K562 (cell line): ENCODE results near the gene AKAP12. TPM values are rescaled to one million over a fixed set of nuclear protein-coding genes. Genes with fewer than 3 reads are reported as not detected.
A peak's percentile ranks its signal among the peaks of the same experiment; 100 is the strongest.

Source experiments
- DEAF1 ChIP-seq: fragments of 450-650 bp; formaldehyde crosslinking; IDR thresholded peaks from 2 replicates; pipeline ENCODE4 v1.4.0; 2020; ENCODE audit warnings: mild to moderate bottlenecking, moderate library complexity
- ERF ChIP-seq: fragments of 450-650 bp; formaldehyde crosslinking; IDR thresholded peaks from 2 replicates; pipeline ENCODE4 v1.4.0; 2020; ENCODE audit warnings: mild to moderate bottlenecking, mixed read lengths
- FOXA3 ChIP-seq, 2 experiments: fragments of 450-650 bp in 1 of 2; sonication (generic) in 1 of 2; formaldehyde crosslinking; IDR thresholded peaks in 1 of 2; conservative IDR thresholded peaks in 1 of 2; 2 replicates each; pipeline versions ENCODE4 v1.4.0 to v1.8.0; 2020 to 2022; ENCODE audit warnings: mild to moderate bottlenecking in 2 of 2, missing genetic modification reagents in 1 of 2
- HIVEP1 ChIP-seq: fragments of 250-450 bp; sonication (Bioruptor Pico); IDR thresholded peaks from 2 replicates; pipeline ENCODE4 v1.4.0; 2020; ENCODE audit warnings: mild to moderate bottlenecking
- NKRF ChIP-seq: fragments of 450-650 bp; IDR thresholded peaks from 2 replicates; pipeline ENCODE4 v1.6.1; 2016; ENCODE audit warnings: borderline replicate concordance
- RERE ChIP-seq: sonication (generic); formaldehyde crosslinking; IDR thresholded peaks from 2 replicates; pipeline ENCODE4 v1.8.0; 2023; ENCODE audit warnings: missing genetic modification reagents, mild to moderate bottlenecking, borderline replicate concordance
- SOX6 ChIP-seq: fragments of 450-650 bp; IDR thresholded peaks from 2 replicates; pipeline ENCODE4 v1.6.1; 2014; ENCODE audit warnings: mild to moderate bottlenecking
- TEAD4 ChIP-seq, 2 experiments: sonication (generic) in 1 of 2; formaldehyde crosslinking in 1 of 2; IDR thresholded peaks; 2 replicates each; pipeline versions ENCODE4 v1.6.1 to v1.8.0; 2012 to 2022; ENCODE audit warnings: borderline replicate concordance in 1 of 2, inconsistent platforms in 1 of 2, low read length in 1 of 2, mild to moderate bottlenecking in 1 of 2, missing genetic modification reagents in 1 of 2
- ZFP36 ChIP-seq: fragments of 150-350 bp; IDR thresholded peaks from 2 replicates; pipeline ENCODE4 v1.6.1; 2018; ENCODE audit warnings: low read length, low read depth; ENCODE audit not compliant: partially characterized antibody
- ZNF24 ChIP-seq: fragments of 450-650 bp; IDR thresholded peaks from 2 replicates; pipeline ENCODE4 v1.6.1; 2016
- polyA plus RNA-seq, 8 experiments: library from polyadenylated mRNA; depleted of rRNA in 4 of 8; stranded (reverse) in 5 of 8; unstranded in 3 of 8; fragments of >200 nt; fragmentation: Nextera tagmentation in 2 of 8; fragmentation: Illumina TruSeq in 1 of 8; extraction: Ambion mirVana in 2 of 8; extraction: Trizol in 1 of 8; gene quantifications; 2 replicates each; pipeline versions ENCODE4 v1.2.1 to v1.2.3, GENCODE V29; 2011 to 2014; ENCODE audit warnings: inconsistent platforms in 1 of 8, missing spikeins in 1 of 8
- total RNA-seq, 7 experiments: library from RNA; depleted of rRNA in 6 of 7; stranded (reverse); fragments of >200 nt in 6 of 7; fragmentation: Illumina TruSeq in 2 of 7; extraction: Trizol in 2 of 7; gene quantifications; 2 replicates each; pipeline versions ENCODE4 v1.2.1 to v1.2.3, GENCODE V29; 2011 to 2021; ENCODE audit warnings: low replicate concordance in 1 of 7
- TF ChIP-seq, protein P1 (sequence below): sonication (generic); formaldehyde crosslinking; IDR thresholded peaks from 2 replicates; pipeline ENCODE4 v1.8.1; 2023; ENCODE audit warnings: mild to moderate bottlenecking, missing genetic modification reagents
- TF ChIP-seq, protein P2 (sequence below): sonication (generic); formaldehyde crosslinking; IDR thresholded peaks from 2 replicates; pipeline ENCODE4 v1.8.1; 2023; ENCODE audit warnings: mild to moderate bottlenecking, missing genetic modification reagents, moderate library complexity

The AKAP12 gene
- total and polyA plus RNA-seq, 9 of the 15 experiments (the other 6 are each of a cell fraction or from before 2014, with no cell fraction given), result 0.08 to 2.0 (median 0.62) TPM

DNA sequence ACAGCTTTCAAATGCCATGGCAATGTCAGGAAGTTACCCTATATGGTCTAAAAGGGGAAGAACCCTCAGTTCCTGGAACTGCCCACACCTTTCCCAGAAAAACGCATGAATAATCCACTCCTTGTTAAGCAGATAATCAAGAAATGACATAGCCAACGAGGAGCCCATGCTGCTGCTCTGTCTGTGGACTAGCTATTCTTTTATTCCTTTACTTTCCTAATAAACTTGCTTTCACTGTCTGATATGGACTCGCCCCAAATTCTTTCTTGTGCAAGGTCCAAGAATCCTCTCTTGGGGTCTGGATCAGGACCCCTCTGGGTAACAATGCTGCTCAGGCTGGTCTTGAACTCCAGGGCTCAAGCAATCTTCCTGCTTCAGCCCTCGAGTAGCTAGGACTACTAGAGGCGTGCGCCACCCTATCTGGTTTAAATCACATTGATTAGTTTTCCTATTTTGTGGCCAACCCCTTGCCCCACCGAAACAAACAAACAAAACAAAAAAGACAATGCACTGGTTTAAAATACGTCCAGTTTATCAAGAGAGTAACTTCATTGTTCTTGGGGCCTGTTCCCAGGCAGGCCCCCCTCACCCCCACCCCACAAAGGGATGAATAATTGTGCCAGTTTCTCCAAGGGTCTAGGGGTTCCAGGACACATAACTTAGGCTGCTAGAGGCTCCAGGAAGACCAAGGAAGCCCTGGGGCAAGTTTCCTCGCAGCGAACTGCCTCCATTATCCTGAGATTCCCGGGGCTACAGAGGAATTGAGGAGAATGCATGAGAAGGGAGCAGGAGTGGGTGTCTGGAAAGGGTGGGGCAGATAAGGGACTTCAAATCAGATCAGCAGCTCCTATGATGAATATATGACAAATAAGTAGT is 10.1 kb upstream of the AKAP12 start (continued):
- TF ChIP-seq, protein P1, sequence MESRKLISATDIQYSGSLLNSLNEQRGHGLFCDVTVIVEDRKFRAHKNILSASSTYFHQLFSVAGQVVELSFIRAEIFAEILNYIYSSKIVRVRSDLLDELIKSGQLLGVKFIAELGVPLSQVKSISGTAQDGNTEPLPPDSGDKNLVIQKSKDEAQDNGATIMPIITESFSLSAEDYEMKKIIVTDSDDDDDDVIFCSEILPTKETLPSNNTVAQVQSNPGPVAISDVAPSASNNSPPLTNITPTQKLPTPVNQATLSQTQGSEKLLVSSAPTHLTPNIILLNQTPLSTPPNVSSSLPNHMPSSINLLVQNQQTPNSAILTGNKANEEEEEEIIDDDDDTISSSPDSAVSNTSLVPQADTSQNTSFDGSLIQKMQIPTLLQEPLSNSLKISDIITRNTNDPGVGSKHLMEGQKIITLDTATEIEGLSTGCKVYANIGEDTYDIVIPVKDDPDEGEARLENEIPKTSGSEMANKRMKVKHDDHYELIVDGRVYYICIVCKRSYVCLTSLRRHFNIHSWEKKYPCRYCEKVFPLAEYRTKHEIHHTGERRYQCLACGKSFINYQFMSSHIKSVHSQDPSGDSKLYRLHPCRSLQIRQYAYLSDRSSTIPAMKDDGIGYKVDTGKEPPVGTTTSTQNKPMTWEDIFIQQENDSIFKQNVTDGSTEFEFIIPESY (CRISPR knock-in tag), result no peak
- peak; percentile 25; the same call in 1 of the 2 replicates for TF ChIP-seq TEAD4 (IDR thresholded peaks at IDR 0.05; ENCODE audit: low read length)
- TF ChIP-seq TEAD4 (CRISPR knock-in tag; IDR thresholded peaks at IDR 0.05; ENCODE audit: borderline replicate concordance), result no peak
- no peak for TF ChIP-seq FOXA3 (CRISPR knock-in tag; conservative IDR thresholded peaks at IDR 0.05 in 1 of 2, IDR thresholded peaks at IDR 0.05 in 1 of 2)
- no peak for TF ChIP-seq ZNF24
- no peak for TF ChIP-seq NKRF
- TF ChIP-seq DEAF1 (CRISPR knock-in tag), result no peak
- no peak for TF ChIP-seq RERE (CRISPR knock-in tag)
- TF ChIP-seq, protein P2, sequence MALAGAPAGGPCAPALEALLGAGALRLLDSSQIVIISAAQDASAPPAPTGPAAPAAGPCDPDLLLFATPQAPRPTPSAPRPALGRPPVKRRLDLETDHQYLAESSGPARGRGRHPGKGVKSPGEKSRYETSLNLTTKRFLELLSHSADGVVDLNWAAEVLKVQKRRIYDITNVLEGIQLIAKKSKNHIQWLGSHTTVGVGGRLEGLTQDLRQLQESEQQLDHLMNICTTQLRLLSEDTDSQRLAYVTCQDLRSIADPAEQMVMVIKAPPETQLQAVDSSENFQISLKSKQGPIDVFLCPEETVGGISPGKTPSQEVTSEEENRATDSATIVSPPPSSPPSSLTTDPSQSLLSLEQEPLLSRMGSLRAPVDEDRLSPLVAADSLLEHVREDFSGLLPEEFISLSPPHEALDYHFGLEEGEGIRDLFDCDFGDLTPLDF (CRISPR knock-in tag), result no peak
- TF ChIP-seq ERF (CRISPR knock-in tag), result no peak
- peak; percentile 98 for TF ChIP-seq SOX6
- TF ChIP-seq HIVEP1 (CRISPR knock-in tag), result no peak
- TF ChIP-seq ZFP36, result peak; percentile 69
